HepG2 (cell line): ENCODE measurements around the gene SCAPER. TPM values are rescaled to one million over a fixed set of nuclear protein-coding genes. Genes with fewer than 3 reads are reported as not detected.
"Not testable (repeated sequence)": the region's sequence is repeated elsewhere in the genome, so short reads cannot be mapped to it uniquely, and the experiment has no call there.

ENCODE experiments used
- ATAC-seq: fragments of 200-7000 bp; cut with Tn5 transposase; 3 replicates; pipeline ENCODE4 v1.9.1; 2020; ENCODE audit warnings: mild to moderate bottlenecking, moderate library complexity
- BruUV-seq: library from RNA; stranded (reverse); fragments of 400-500 nt; replicated peaks from 2 replicates; lab custom pipeline; 2021; lab: Mats Ljungman, UMichigan
- CTCF ChIA-PET: fragments of 300-600 bp; formaldehyde crosslinking; extraction: SDS; loops from one replicate; lab custom pipeline; 2021; ENCODE audit warnings: low total read pairs, inconsistent platforms, low intra/inter-chr PET ratio; lab: Yijun Ruan, JAX
- POLR2A ChIA-PET: fragments of 350-600 bp; sonication (Branson Sonifier 250); formaldehyde crosslinking; loops from one replicate; lab custom pipeline; 2020; ENCODE audit warnings: antibody characterized with exemption, inconsistent platforms; lab: Yijun Ruan, JAX
- DNase-seq: peaks from one replicate; pipeline ENCODE4 v3.0.0-alpha.2; 2015; ENCODE audit warnings: low spot score
- FAIRE-seq: peaks from 3 replicates; lab custom pipeline; 2011; peaks lifted over from hg19 to GRCh38; lab: Jason Lieb, UNC
- H2AFZ ChIP-seq: one replicate; pipeline ENCODE4 v1.6.1; 2011; ENCODE audit warnings: low read length, inconsistent platforms
- H3K27ac ChIP-seq: fragments of 300-600 bp; 3 replicates; pipeline ENCODE4 v1.8.0; 2011; ENCODE audit warnings: mixed run types, mild to moderate bottlenecking, mixed read lengths, low read length, inconsistent platforms; ENCODE audit not compliant: insufficient read depth; ENCODE audit errors: extremely low read length
- H3K27me3 ChIP-seq, 2 experiments: fragments of 200-600 bp in 1 of 2; 2 replicates in 1 of 2; 3 replicates in 1 of 2; pipeline versions ENCODE4 v1.6.0 to v1.8.0; 2011; ENCODE audit warnings: low read length in 2 of 2, mild to moderate bottlenecking in 2 of 2, moderate library complexity in 2 of 2, inconsistent platforms in 1 of 2; ENCODE audit not compliant: insufficient read depth in 2 of 2, control insufficient read depth in 1 of 2
- H3K36me3 ChIP-seq, 2 experiments: fragments of 200-600 bp in 1 of 2; replicated peaks in 1 of 2; 2 replicates in 1 of 2; 3 replicates in 1 of 2; pipeline versions ENCODE4 v1.5.1 to v1.8.0; 2011; ENCODE audit warnings: low read length in 2 of 2, inconsistent platforms in 1 of 2; ENCODE audit not compliant: insufficient read depth in 2 of 2, control insufficient read depth in 1 of 2
- H3K4me1 ChIP-seq: 2 replicates; pipeline ENCODE4 v1.5.1; 2012; ENCODE audit warnings: low read length, inconsistent platforms; ENCODE audit not compliant: insufficient read depth
- H3K4me2 ChIP-seq: 2 replicates; pipeline ENCODE4 v1.6.0; 2011; ENCODE audit warnings: low read depth, low read length, inconsistent platforms
- H3K4me3 ChIP-seq, 3 experiments: fragments of 200-600 bp in 1 of 3; sonication (generic), shearing (Covaris generic) in 1 of 3; replicated peaks in 1 of 3; 2 replicates each; pipeline ENCODE4 v1.5.1; 2011 to 2016; ENCODE audit warnings: low read length in 3 of 3, inconsistent platforms in 2 of 3, low read depth in 2 of 3, mild to moderate bottlenecking in 2 of 3, control low read depth in 1 of 3, mixed read lengths in 1 of 3; ENCODE audit not compliant: insufficient read depth in 1 of 3
- H3K79me2 ChIP-seq: one replicate; pipeline ENCODE4 v1.6.1; 2011; ENCODE audit warnings: low read length, inconsistent platforms; ENCODE audit not compliant: insufficient read depth
- H3K9ac ChIP-seq: 2 replicates; pipeline ENCODE4 v1.6.0; 2011; ENCODE audit warnings: mild to moderate bottlenecking, low read depth, low read length, inconsistent platforms; ENCODE audit not compliant: insufficient read depth
- H3K9me3 ChIP-seq: 2 replicates; pipeline ENCODE4 v1.5.1; 2012; ENCODE audit warnings: mild to moderate bottlenecking, low read length
- H4K20me1 ChIP-seq: 2 replicates; pipeline ENCODE4 v1.6.0; 2011; ENCODE audit warnings: inconsistent platforms, mild to moderate bottlenecking, low read length, moderate library complexity; ENCODE audit not compliant: insufficient read depth
- ADNP ChIP-seq: sonication (generic); formaldehyde crosslinking; IDR thresholded peaks from 2 replicates; pipeline ENCODE4 v1.4.0; 2020; ENCODE audit warnings: missing genetic modification reagents
- BORCS8-MEF2B ChIP-seq: sonication (generic); formaldehyde crosslinking; IDR thresholded peaks from 2 replicates; pipeline ENCODE4 v1.8.0; 2022; ENCODE audit warnings: mild to moderate bottlenecking, missing genetic modification reagents
- IRF2 ChIP-seq: IDR thresholded peaks from 2 replicates; pipeline ENCODE4 v1.6.1; 2018; ENCODE audit warnings: missing genetic modification reagents, missing compliant biosample characterization
- PAXIP1 ChIP-seq: sonication (generic); formaldehyde crosslinking; conservative IDR thresholded peaks from 2 replicates; pipeline ENCODE4 v1.4.0; 2020; ENCODE audit warnings: mild to moderate bottlenecking, missing genetic modification reagents, moderate library complexity
- PHF21A ChIP-seq: sonication (generic); formaldehyde crosslinking; IDR thresholded peaks from 2 replicates; pipeline ENCODE4 v1.5.0; 2020; ENCODE audit warnings: mild to moderate bottlenecking, missing genetic modification reagents
- TARDBP ChIP-seq: sonication (generic); formaldehyde crosslinking; IDR thresholded peaks from 2 replicates; pipeline ENCODE4 v1.8.0; 2022; ENCODE audit warnings: mild to moderate bottlenecking, missing genetic modification reagents
- ZNF350 ChIP-seq: sonication (generic); formaldehyde crosslinking; IDR thresholded peaks from 2 replicates; pipeline ENCODE4 v1.4.0; 2020; ENCODE audit warnings: mild to moderate bottlenecking, low read depth, missing genetic modification reagents, borderline replicate concordance
- ZSCAN21 ChIP-seq: sonication (generic); formaldehyde crosslinking; IDR thresholded peaks from 2 replicates; pipeline ENCODE4 v1.8.0; 2022; ENCODE audit warnings: mild to moderate bottlenecking, missing genetic modification reagents, moderate library complexity, borderline replicate concordance
- WGBS: methylation state at CpG from one replicate; pipeline ENCODE4 v1.1.6; 2017; ENCODE audit warnings: low lambda C conversion rate; 5-methylcytosine and 5-hydroxymethylcytosine counted together
- in situ Hi-C: cut with HindIII; loops from 2 replicates; pipeline ENCODE4 v1.10.0; 2017; ENCODE audit warnings: low pct_unique_long_range_greater_than_20kb; ENCODE audit not compliant: extremely low pct_ligation_motif_present
- intact Hi-C: fragments of 100-400 bp; cut with micrococcal nuclease; formaldehyde crosslinking; loops from one replicate; pipeline ENCODE4 v1.10.0; 2022; ENCODE audit not compliant: unreplicated experiment
- polyA plus RNA-seq, 8 experiments: library from polyadenylated mRNA; depleted of rRNA in 3 of 8; stranded (reverse) in 7 of 8; unstranded in 1 of 8; fragments of >200 nt; fragmentation: Illumina TruSeq in 4 of 8; extraction: Trizol in 4 of 8; gene quantifications; 2 replicates each; pipeline versions ENCODE4 v1.2.1 to v1.2.3, GENCODE V29; 2011 to 2016; ENCODE audit warnings: low read depth in 4 of 8, missing spikeins in 1 of 8, mixed read lengths in 1 of 8; ENCODE audit not compliant: insufficient read depth in 1 of 8
- total RNA-seq, 5 experiments: library from RNA; depleted of rRNA; stranded (reverse); fragments of >200 nt; fragmentation: Illumina TruSeq; extraction: Trizol; gene quantifications; 2 replicates each; pipeline ENCODE4 v1.2.3, GENCODE V29; 2016; ENCODE audit warnings: low read depth in 1 of 5
- TF ChIP-seq, protein P1 (sequence below): IDR thresholded peaks from 2 replicates; pipeline ENCODE4 v1.6.1; 2016; ENCODE audit warnings: mild to moderate bottlenecking

Gene SCAPER
- total and polyA plus RNA-seq, 2 of the 13 experiments (the other 11 are each of a cell fraction or from before 2014, with no cell fraction given) = 4.3 to 10.5 TPM

DNA sequence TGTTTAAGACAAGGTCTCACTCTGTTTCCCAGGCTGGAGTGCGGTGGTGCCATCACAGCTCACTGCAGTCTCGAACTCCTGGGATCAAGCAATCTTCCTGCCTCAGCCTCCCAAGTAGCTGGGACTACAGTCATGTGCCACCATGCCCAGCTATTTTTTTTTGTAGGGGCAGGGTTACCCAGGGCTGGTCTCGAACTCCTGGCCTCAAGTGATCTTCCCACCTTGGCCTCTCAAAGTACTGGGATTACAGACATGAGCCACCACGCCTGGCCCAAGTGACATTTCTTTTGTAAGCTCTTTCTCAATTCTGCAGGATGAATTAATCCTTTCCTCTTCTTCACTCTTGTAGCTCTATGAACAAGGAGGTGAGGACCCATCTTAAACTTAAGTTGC is 592.0 kb downstream of the SCAPER start:
- in situ Hi-C loops, BruUV-seq, ATAC-seq, DNase-seq, H2AFZ ChIP-seq, H3K27ac ChIP-seq, H3K9me3 ChIP-seq, H3K36me3 ChIP-seq, H3K9ac ChIP-seq, FAIRE-seq, intact Hi-C loops, H3K27me3 ChIP-seq, CTCF ChIA-PET: not testable (repeated sequence)
- WGBS = 35% methylated on average over 4 of the region's 4 CpGs
- Histone ChIP-seq H4K20me1 (peaks cover 24% of the 10 kb centered on the region), H3K4me3 (peak overlapping the region in 2 of 3 experiments; percentile 32 to 55; a peak in 2 of 6 replicates), H3K4me1 (peaks cover 48% of the 10 kb centered on the region), H3K79me2 (peaks cover 29% of the 10 kb centered on the region), H3K4me2 (peak overlapping the region; percentile 89)
- TF ChIP-seq, protein P1, sequence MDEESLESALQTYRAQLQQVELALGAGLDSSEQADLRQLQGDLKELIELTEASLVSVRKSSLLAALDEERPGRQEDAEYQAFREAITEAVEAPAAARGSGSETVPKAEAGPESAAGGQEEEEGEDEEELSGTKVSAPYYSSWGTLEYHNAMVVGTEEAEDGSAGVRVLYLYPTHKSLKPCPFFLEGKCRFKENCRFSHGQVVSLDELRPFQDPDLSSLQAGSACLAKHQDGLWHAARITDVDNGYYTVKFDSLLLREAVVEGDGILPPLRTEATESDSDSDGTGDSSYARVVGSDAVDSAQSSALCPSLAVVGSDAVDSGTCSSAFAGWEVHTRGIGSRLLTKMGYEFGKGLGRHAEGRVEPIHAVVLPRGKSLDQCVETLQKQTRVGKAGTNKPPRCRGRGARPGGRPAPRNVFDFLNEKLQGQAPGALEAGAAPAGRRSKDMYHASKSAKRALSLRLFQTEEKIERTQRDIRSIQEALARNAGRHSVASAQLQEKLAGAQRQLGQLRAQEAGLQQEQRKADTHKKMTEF (CRISPR knock-in tag) = peak; percentile 8; the same call in 1 of the 2 replicates
- TF ChIP-seq IRF2 (CRISPR knock-in tag) (0 out of 2 replicates have a peak, but pooled peaks have one; percentile 10), ZSCAN21 (CRISPR knock-in tag) (0 out of 2 replicates have a peak, but pooled peaks have one; percentile 10), BORCS8-MEF2B (CRISPR knock-in tag) (0 out of 2 replicates have a peak, but pooled peaks have one; percentile 17), ZNF350 (CRISPR knock-in tag) (0 out of 2 replicates have a peak, but pooled peaks have one; percentile 14), PHF21A (CRISPR knock-in tag) (0 out of 2 replicates have a peak, but pooled peaks have one; percentile 28), ADNP (peak; percentile 63; the same call in 1 of the 2 replicates), TARDBP (CRISPR knock-in tag) (peak; percentile 42; the same call in 1 of the 2 replicates), PAXIP1 (CRISPR knock-in tag) (0 out of 2 replicates have a peak, but pooled peaks have one; percentile 11)
- POLR2A ChIA-PET = interaction anchor here (0.7 to 5.9 kb wide), 4 partner anchors 10 to 33 kb away, joined by 3 to 132 read pairs (median 12); partner anchors contain the start of gene ISL2
